NCI-H446 treated with DMSO at 0.1 percent for 48 hours (cell line): Measurements from ENCODE around the gene ATP8A1.

Experiments
- DNase-seq: peaks from one replicate; lab custom pipeline; 2025; lab: John Stamatoyannopoulos, UW

The ATP8A1 gene

GRCh38 chr4:42649870-42650269 is 7.0 kb downstream of the ATP8A1 start:
- DNase-seq = no peak

- DNase-seq = no peak
Observed at GRCh38 chr4:42646999-42647541, 9.8 kb downstream of the ATP8A1 start.

DNA sequence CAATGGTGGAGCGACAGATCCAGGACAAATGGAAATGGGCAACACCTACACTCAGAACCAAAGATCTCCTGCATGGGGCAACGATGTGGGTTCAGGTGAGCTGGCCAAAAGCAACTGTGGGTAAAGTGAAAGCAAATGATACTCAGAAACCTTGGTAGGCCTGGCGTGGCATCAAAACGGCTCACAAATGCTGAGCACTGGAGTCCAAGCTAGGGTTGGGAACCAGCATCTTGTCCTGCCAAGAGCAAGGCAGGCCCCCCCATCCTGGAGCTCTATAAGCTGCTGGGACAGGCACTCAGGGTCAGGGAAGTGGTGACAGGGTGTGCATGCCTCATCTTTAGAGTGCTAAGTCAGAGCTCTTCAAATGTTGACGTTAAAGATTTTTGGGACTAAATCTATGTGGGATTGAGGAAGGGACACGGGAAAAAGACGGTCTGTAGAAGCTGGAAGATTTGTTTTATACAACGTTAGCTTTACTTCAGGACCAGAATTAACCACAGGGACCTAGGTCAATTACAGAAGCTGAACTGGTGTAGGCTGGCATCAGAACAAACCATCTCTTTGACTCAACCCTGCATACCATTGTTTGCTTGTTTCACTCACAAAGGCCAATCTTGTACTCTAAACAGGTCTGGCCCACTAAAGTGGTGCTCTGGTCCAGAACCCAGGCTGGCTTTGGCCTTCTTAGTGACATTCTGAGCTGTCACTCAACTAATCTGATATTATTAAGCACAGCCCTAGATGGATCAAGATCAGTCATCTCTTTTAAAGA is 10.7 kb downstream of the ATP8A1 start:
- DNase-seq = no peak

GRCh38 chr4:42644897-42645296 is 12.0 kb downstream of the ATP8A1 start:
- no peak for DNase-seq

GRCh38 chr4:42643685-42644084 is 13.2 kb downstream of the ATP8A1 start:
- DNase-seq = no peak

- no peak for DNase-seq
Observed at GRCh38 chr4:42642845-42643615, 13.9 kb downstream of the ATP8A1 start.

DNA sequence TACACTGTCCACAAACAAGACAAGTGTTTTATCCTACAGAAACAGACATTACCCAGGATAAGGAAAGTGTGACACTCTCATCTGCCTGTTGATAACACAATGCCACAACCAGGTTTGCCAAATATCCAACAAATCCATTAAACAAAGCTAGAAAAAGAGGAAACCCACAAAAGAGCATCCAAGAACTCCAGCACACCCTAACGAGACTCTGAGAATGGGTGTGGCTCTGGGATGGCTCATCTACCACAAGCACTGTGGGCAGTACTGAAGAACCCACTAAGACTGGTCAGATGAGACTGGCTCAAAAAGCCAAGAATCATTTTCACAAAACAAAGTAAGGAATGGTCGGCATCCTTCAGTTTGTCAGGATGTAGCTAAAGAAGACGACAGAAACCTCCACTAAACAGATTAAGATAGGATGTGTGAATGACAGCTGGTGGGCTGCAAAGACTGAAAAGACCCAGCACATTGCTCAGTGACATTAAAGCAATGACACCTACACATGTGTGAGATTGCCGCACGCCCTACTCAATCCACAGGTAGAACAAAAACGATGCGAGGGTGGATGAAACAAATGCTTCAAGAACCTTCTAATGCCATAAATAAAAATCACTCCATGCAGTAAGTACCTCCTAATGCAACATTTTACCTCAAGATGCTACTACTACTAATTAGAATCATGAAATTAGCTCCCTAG is 14.7 kb downstream of the ATP8A1 start:
- DNase-seq = no peak

- no peak for DNase-seq
Observed at GRCh38 chr4:42641656-42642055, 15.2 kb downstream of the ATP8A1 start.

DNA sequence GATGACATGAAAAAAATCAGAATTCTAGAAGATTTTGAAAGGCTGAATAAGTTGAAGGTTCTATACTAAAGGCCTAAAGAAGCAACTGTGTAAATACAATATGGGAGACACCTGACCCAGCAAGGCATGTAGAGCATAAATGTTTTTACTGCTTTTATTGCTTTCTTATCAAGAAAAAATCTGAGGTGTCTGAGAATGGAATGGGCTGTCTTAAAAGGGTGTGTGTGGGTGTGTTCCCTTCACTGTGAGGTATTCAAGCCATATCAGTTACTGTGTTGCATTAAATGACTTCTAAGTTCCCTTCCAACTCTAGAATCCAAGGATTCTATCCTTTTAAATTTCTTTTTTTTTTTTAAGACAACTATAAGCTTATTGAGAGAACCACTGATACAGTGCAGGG is 15.7 kb downstream of the ATP8A1 start:
- no peak for DNase-seq

DNA sequence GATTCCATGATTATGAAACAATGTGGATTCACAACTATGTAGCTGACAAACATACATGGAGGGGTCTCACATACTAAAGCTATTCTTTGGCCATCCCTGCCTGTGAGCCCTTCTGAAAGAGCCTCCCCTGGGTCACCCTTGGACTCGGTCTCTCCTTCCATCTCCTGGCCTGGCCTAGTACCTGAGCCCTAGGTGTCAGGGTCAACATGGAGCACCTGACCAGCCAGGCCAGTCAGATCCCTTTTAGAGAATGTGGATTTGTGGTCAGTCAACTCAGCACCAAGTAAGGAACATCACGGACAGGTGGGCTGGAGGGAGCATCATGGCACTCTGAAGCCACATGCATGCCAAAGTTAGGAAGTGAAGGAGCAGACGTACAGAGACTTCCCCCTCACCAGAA is 16.3 kb downstream of the ATP8A1 start:
- no peak for DNase-seq

GRCh38 chr4:42638993-42639392 is 17.9 kb downstream of the ATP8A1 start:
- no peak for DNase-seq

DNA sequence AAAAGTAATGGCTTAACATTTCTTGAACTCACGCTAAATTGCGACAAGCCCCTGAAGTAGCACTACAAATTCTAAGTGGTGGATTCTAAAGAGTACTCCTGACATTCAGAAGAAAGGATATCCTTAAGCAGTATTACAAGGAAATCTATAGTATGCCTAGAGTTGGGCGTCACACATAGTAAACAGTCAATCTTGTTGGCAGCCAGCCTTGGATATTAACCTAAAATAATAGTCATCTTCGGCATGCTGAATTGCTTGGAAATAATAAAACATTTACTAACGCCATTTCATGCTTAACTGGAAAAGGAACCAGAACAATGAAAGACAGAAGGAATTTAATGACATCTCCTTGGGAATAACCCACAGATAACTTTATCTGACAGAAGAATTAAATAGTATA is 18.6 kb downstream of the ATP8A1 start:
- no peak for DNase-seq

DNA sequence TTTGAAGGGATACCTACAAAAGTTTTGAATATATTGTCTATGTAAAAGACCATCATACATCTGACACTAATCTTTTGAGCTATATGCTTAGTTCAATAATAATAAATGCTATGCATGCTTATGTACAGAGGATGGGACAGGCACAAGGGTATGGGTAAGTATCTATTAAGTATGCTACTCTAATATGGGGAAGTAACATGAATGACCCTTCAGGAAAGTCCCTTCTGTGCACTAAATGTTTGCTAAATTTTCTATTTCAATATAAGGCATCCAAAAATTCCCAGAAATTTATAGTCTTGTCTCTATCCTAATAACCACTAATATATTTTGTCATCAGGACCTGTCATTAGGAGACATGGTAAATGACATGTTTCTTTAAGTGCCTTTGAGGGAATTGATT is 19.0 kb downstream of the ATP8A1 start:
- no peak for DNase-seq

DNA sequence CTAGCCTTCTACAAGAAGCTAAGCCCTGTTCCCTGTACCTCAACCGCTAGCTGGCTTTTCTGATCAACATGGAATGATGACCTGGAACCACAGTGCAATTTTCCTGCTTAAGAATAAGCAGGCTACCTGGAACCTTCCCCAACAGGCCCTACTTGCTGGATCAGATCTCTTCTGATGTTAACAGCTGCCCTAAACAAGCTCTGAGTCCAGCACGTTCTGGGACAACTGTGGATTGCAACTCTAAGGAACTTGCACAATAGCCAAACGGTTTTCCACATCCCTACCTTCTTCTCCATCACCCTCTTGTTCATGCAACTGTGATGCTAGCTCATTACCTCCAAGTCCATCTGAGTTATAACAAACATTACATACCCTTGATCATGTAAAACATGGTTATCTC is 19.8 kb downstream of the ATP8A1 start:
- DNase-seq = no peak

- peak; percentile 73 for DNase-seq
Observed at GRCh38 chr4:42636645-42636949, 20.3 kb downstream of the ATP8A1 start.

DNA sequence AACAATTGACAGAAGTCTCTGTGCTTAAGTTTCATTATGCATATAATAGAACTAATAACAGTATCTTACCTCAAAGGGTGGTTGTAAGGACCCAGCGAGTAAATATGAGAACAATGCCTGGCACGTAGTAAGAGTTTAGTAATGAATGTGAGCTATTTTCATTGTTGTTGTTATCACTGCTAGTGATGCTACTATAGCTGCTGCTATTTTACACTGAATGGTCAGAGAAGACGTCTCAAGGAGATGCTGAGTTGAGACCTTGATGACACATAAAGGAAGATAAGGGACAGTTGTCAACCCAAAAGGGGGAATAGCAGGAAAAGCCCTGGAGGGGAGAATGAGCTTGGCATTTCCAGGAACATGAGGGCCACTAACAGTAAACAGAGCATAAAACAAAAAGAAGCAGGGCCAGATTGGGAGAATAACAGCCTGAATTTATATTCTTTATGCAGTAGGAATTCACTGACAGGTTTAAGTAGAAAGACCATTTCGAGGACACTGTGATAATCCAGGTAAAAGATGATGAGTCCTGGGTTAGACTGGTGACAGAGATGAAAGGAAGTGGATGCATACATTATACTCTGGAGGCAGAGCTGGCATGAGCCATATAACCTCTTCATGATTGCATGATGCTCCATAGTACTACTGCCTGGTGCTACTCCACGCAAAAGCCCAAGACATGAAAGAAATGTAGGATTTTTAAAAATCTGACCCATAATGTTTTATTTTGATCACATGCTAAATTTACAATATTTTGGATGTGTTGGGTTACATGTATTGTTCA is 23.1 kb downstream of the ATP8A1 start:
- no peak for DNase-seq

- no peak for DNase-seq
Observed at GRCh38 chr4:42632653-42633382, 24.1 kb downstream of the ATP8A1 start.

DNA sequence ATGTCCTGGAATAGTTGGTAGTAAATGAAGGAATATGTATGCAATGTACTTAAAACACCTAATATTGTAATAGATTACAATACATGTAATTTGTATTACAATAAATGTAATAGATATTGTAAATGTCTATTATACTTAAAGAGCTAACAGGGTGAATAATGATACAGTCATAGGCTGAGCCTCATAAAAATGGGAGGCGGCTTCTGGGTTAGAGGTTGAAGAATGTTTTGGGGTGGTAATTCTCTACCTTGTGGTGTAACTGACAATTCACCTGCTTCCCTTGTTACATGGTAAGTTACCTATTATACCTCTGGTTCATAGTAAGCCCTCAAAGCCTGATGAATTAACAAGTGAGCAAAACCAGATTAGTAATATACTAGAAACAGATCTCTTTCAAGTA is 26.0 kb downstream of the ATP8A1 start:
- no peak for DNase-seq

GRCh38 chr4:42628740-42629139 is 28.2 kb downstream of the ATP8A1 start:
- no peak for DNase-seq

DNA sequence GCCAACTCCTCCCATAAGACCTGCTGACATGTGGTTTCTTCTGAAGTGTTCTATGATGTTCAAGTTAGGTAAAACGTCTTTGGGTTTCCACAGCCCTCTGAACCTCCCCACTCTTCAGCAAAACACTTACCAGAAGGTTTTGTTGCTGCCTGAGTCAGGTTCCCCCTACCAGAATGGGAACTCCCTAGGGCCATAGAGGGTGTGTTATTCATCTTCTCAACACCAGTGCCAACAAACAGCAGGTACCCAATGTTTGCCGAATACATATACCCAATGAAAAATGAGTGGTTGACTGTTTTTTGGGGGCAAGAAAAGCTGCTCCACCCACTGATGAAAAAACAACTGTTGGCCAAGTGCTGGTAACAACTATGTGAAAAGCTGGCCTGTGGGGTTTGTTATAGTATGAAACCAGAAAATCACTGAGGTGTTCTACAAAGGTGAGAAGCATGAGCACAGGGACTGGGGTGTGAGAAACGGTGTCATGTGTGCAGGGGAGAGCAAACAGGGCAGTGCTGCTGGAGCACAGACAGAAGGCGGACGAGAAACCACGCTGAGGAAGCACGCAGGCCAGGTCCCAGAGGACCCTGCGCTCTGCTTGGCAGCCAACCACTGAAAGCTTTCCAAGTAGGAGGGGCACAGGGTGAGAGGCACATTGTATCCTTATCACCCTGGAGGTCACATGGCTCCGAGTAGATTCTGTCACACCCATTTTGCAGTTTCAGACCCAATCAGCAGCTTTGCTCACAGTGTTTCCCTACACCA is 28.8 kb downstream of the ATP8A1 start:
- peak; percentile 61 for DNase-seq
